H1 (cell line): Measurements from ENCODE around the gene TUBB1.

Experiments used
- RFX5 ChIP-seq: IDR thresholded peaks from 2 replicates; pipeline ENCODE4 v1.6.1; 2011; ENCODE audit warnings: low read depth, low read length, improper control_type of control experiment, borderline replicate concordance
- TF ChIP-seq, protein P1 (sequence below): IDR thresholded peaks from 2 replicates; pipeline ENCODE4 v1.6.1; 2012; ENCODE audit warnings: inconsistent platforms

DNA sequence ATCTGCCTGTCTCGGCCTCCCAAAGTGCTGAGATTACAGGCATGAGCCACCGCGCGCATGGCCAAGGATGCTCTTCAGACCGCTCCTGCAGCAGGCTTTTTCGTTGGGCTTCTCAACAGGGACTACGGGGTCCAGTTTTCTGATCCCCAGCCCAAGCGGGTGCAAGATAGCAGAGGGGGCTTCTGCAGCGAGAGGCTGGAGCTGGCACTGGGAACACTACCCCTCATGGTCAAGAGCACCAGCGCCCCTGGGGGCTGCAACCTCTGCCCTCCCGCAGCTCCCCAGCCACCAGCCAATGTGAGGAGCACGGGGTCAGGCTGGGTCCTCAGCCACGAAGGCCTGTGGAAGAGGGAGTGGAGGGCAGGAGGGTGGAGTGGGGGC is 18.2 kb upstream of the TUBB1 start:
- TF ChIP-seq, protein P1, sequence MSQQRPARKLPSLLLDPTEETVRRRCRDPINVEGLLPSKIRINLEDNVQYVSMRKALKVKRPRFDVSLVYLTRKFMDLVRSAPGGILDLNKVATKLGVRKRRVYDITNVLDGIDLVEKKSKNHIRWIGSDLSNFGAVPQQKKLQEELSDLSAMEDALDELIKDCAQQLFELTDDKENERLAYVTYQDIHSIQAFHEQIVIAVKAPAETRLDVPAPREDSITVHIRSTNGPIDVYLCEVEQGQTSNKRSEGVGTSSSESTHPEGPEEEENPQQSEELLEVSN = no peak
- TF ChIP-seq RFX5 = no peak
